Skeletal muscle tissue (tissue), 4 donors: Measurements from ENCODE around the gene ANK2. TPM values are rescaled to one million over a fixed set of nuclear protein-coding genes. Genes with fewer than 3 reads are reported as not detected.

ENCODE experiments used
- H3K27ac ChIP-seq: one replicate; pipeline ENCODE4 v1.7.0; 2013; ENCODE audit warnings: mild to moderate bottlenecking, low read depth, low read length, inconsistent platforms
- H3K27me3 ChIP-seq, 3 donors: one replicate each; pipeline ENCODE4 v1.7.0; 2013; ENCODE audit warnings: low read length in 3 of 3; ENCODE audit not compliant: control insufficient read depth in 3 of 3, insufficient read depth in 3 of 3
- H3K36me3 ChIP-seq, 3 donors: one replicate each; pipeline ENCODE4 v1.7.0; 2013; ENCODE audit warnings: low read length in 3 of 3; ENCODE audit not compliant: control insufficient read depth in 3 of 3, insufficient read depth in 3 of 3
- H3K4me1 ChIP-seq, 3 donors: one replicate each; pipeline ENCODE4 v1.7.0; 2013; ENCODE audit warnings: low read length in 3 of 3, mild to moderate bottlenecking in 3 of 3; ENCODE audit not compliant: control insufficient read depth in 3 of 3, insufficient read depth in 3 of 3
- H3K4me3 ChIP-seq, 3 donors: one replicate each; pipeline ENCODE4 v1.7.0; 2013; ENCODE audit warnings: low read length in 3 of 3
- H3K9ac ChIP-seq, 3 donors: one replicate each; pipeline ENCODE4 v1.7.0; 2013; ENCODE audit warnings: low read length in 3 of 3, mild to moderate bottlenecking in 3 of 3, moderate library complexity in 2 of 3, low read depth in 1 of 3
- H3K9me3 ChIP-seq, 3 donors: one replicate each; pipeline ENCODE4 v1.7.0; 2013; ENCODE audit warnings: low read length in 3 of 3; ENCODE audit not compliant: control insufficient read depth in 3 of 3
- total RNA-seq: library from RNA; depleted of rRNA; stranded (reverse); fragments of >200 nt; gene quantifications from one replicate; pipeline ENCODE4 v1.2.3, GENCODE V29; 2014
- donor health status: Osteomylitis.

Gene ANK2
- total RNA-seq, 1 donor from 2014 or later = 383 TPM

DNA sequence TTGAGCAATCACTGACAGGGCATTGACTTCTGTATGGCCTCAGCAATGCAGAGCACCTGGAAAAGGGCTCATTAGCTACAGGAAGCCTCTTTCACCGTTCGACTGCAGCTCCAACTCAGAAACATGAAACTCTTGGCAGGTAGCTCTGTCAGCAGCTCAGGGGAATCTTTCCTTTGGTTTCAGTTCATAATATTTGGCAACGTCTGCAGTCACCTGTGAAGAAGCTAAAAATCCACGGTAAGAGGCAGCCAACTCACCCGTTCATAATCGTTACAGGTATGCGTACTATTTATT lies 357.2 kb downstream of the ANK2 start:
- Histone ChIP-seq H3K36me3 (no peaks in the 10 kb centered on the region), H3K9ac (peak overlapping the region; percentile 10 to 34 (median 14)), H3K9me3 (no peaks in the 10 kb centered on the region), H3K4me3 (peak overlapping the region; percentile 18 to 37 (median 20)), H3K4me1 (peaks cover 0 to 8% (median 7%) of the 10 kb centered on the region in 3 donors), H3K27me3 (no peaks in the 10 kb centered on the region), H3K27ac (peak overlapping the region; percentile 28)

- H3K27ac ChIP-seq = no peak overlapping the region
- no peaks in the 10 kb centered on the region for H3K27me3 ChIP-seq
- no peaks in the 10 kb centered on the region for H3K36me3 ChIP-seq
- H3K4me1 ChIP-seq = peaks cover 0 to 8% (median 7%) of the 10 kb centered on the region in 3 donors
- H3K9ac ChIP-seq = no peak overlapping the region
- H3K4me3 ChIP-seq = no peak overlapping the region
- no peaks in the 10 kb centered on the region for H3K9me3 ChIP-seq
These were observed 358.0 kb downstream of the ANK2 start for GRCh38 chr4:113407409-113407808.

GRCh38 chr4:113409181-113409580 lies 359.7 kb downstream of the ANK2 start:
- Histone ChIP-seq H3K9me3 (no peaks in the 10 kb centered on the region), H3K27ac (no peak overlapping the region), H3K9ac (no peak overlapping the region), H3K4me3 (no peak overlapping the region), H3K36me3 (no peaks in the 10 kb centered on the region), H3K4me1 (peaks cover 0 to 8% (median 7%) of the 10 kb centered on the region in 3 donors), H3K27me3 (no peaks in the 10 kb centered on the region)

- Histone ChIP-seq H3K4me1 (peaks cover 0 to 8% (median 7%) of the 10 kb centered on the region in 3 donors), H3K9me3 (no peaks in the 10 kb centered on the region), H3K4me3 (no peak overlapping the region), H3K9ac (no peak overlapping the region), H3K27me3 (no peaks in the 10 kb centered on the region), H3K27ac (no peak overlapping the region), H3K36me3 (no peaks in the 10 kb centered on the region)
These were observed 361.2 kb downstream of the ANK2 start for GRCh38 chr4:113410686-113411085.

GRCh38 chr4:113411496-113411938 lies 362.1 kb downstream of the ANK2 start:
- H3K9me3 ChIP-seq = no peaks in the 10 kb centered on the region
- H3K36me3 ChIP-seq = no peaks in the 10 kb centered on the region
- no peak overlapping the region for H3K9ac ChIP-seq
- no peaks in the 10 kb centered on the region for H3K27me3 ChIP-seq
- H3K4me3 ChIP-seq = no peak overlapping the region
- peaks cover 0 to 3% (median 3%) of the 10 kb centered on the region in 3 donors for H3K4me1 ChIP-seq
- no peak overlapping the region for H3K27ac ChIP-seq

DNA sequence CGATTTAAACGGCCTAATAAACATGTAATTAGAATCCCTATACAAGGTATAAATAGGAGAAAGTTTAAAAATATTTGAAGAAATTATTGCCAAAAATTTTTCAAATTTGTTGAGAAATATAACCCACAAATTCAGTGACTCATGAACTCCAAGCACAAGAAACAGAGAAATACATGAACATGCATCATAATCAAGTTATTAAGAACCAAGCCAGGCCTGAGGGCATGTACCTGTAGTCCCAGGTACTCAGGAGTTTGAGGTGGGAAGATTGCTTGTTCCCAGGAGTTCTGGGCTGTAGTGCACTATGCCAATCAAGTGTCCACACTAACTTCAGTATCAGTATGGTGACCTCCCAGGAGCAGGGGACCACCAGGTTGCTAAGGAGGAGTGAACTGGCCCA lies 370.2 kb downstream of the ANK2 start:
- Histone ChIP-seq H3K36me3 (no peaks in the 10 kb centered on the region), H3K27ac (no peak overlapping the region), H3K4me3 (no peak overlapping the region), H3K4me1 (no peaks in the 10 kb centered on the region), H3K27me3 (no peaks in the 10 kb centered on the region), H3K9me3 (no peaks in the 10 kb centered on the region), H3K9ac (no peak overlapping the region)

DNA sequence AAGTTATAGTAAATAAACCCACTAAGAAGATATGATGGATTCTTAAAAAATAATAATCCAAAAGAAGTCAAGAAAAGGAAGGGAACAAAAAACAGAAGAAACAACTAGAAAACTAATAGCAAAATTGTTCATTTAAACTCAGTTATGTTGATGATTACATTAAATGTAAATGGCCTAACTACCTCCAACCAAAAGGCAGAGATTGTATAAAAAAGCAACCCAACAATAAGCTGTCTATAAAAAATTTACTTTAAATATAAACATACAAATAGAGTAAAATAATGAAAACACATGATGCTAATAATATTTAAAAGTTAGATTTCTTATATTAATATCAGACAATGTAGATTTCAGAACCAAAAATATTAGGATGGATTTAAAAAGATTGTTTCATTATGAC lies 371.5 kb downstream of the ANK2 start:
- no peaks in the 10 kb centered on the region for H3K4me1 ChIP-seq
- no peak overlapping the region for H3K27ac ChIP-seq
- no peaks in the 10 kb centered on the region for H3K27me3 ChIP-seq
- H3K9me3 ChIP-seq = no peaks in the 10 kb centered on the region
- no peak overlapping the region for H3K9ac ChIP-seq
- no peaks in the 10 kb centered on the region for H3K36me3 ChIP-seq
- H3K4me3 ChIP-seq = no peak overlapping the region

GRCh38 chr4:113423631-113424030 lies 374.2 kb downstream of the ANK2 start:
- Histone ChIP-seq H3K4me3 (no peak overlapping the region), H3K27me3 (no peaks in the 10 kb centered on the region), H3K27ac (no peak overlapping the region), H3K4me1 (no peaks in the 10 kb centered on the region), H3K9ac (no peak overlapping the region), H3K36me3 (no peaks in the 10 kb centered on the region), H3K9me3 (no peaks in the 10 kb centered on the region)

GRCh38 chr4:113433116-113433515 lies 383.7 kb downstream of the ANK2 start:
- Histone ChIP-seq H3K4me1 (peaks cover 3 to 14% (median 5%) of the 10 kb centered on the region in 3 donors), H3K4me3 (no peak overlapping the region), H3K36me3 (no peaks in the 10 kb centered on the region)

More at GRCh38 chr4:113433116-113433515, 383.7 kb downstream of the ANK2 start:
- no peaks in the 10 kb centered on the region for H3K27me3 ChIP-seq
- no peaks in the 10 kb centered on the region for H3K9me3 ChIP-seq
- no peak overlapping the region for H3K27ac ChIP-seq
- no peak overlapping the region for H3K9ac ChIP-seq
